Right lobe of liver (tissue), 4 donors: ENCODE data around the gene DNAH10.

Experiments used
- CTCF ChIP-seq, 4 donors: fragments of 200-600 bp in 3 of 4; fragments of 450-650 bp in 1 of 4; IDR thresholded peaks; one replicate each; pipeline versions ENCODE4 v1.5.1 to v1.8.0; 2016 to 2022; ENCODE audit warnings: antibody characterized with exemption in 4 of 4, mild to moderate bottlenecking in 2 of 4
- POLR2A ChIP-seq: fragments of 450-650 bp; IDR thresholded peaks from one replicate; pipeline ENCODE4 v1.6.1; 2017; ENCODE audit warnings: antibody characterized with exemption, mild to moderate bottlenecking
- donor health status: DM: no; HTN: no; CAD: no.
- donor health status: DM: no; HTN: no; CAD: no.
- donor health status: DM: no; HTN: yes; CAD: no.

- TF ChIP-seq CTCF (IDR thresholded peaks at IDR 0.05) (no peak), POLR2A (no peak)
Observed at GRCh38 chr12:123815968-123816367, 53.9 kb downstream of the DNAH10 start.
